HG03139 (cell line): ENCODE data around the gene RASA4.
"Not testable (repeated sequence)": the region's sequence is repeated elsewhere in the genome, so short reads cannot be mapped to it uniquely, and the experiment has no call there.

ENCODE experiments used
- ATAC-seq: cut with Tn5 transposase; IDR thresholded peaks from one replicate; pipeline ENCODE4 v1.9.1; 2021; ENCODE audit not compliant: unreplicated experiment

RASA4 gene

DNA sequence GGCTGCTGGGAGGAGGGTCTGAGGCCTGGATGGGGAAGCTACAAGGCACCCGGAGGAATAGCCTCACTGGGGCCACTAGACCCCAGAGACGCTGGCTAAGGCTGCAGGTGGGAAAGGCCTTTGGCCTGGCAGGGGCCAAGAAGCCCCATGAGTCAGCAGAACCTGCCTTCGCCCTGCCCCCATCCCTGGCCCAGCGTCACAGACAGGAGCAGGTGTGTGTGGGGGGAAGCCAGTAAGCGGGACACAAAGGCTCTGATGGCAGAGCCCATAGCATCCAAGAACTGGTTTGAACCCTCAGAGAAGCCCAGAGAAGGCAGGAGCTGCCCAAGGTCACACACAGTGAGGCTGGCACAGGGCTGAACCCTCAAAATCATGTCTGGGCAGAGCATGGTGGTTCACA lies 9.7 kb downstream of the RASA4 start:
- not testable (repeated sequence) for ATAC-seq

GRCh38 chr7:102604431-102605145 lies 12.0 kb downstream of the RASA4 start:
- ATAC-seq: not testable (repeated sequence)

DNA sequence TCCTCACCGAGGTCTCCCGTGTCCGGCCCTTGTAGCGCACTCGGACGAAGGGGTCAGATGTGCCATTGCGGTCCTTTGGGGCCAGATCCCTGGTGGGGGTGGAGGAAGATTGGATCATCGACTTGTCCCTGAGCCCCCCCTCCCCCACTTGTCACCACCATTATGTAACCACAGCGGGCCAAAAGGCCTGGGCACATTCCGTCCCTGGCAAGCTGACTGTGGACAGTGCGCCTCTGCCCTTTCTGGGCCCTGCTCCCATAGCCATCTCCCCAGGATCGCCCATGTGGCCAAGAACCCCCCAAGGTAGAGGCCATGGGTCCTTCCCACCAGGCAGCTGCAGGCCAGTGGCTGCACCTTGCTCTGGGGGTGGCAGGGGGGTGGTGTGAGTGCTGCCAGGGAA lies 14.2 kb downstream of the RASA4 start:
- ATAC-seq: not testable (repeated sequence)

DNA sequence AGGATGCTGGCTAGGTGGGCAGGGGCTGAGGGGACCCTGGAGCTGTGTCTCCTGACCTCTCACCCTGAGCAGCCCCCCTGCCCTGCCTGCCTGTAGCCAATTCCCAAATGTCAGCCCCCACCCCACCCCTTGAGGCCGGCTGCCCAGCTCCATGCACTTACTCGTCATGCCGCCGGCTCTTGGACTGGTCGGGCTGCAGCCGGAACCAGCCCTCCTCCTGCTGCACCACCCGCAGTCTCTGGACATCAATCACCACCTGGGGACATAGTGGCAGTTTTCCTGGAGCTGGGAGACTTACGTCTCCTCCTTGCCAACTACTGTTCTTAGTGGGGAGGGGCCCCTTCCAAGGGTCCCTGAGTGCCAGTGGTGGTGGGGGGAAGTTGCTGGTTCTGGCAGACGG lies 16.9 kb downstream of the RASA4 start:
- ATAC-seq: not testable (repeated sequence)

- ATAC-seq: not testable (repeated sequence)
These were observed 20.5 kb downstream of the RASA4 start for GRCh38 chr7:102596036-102596435.

DNA sequence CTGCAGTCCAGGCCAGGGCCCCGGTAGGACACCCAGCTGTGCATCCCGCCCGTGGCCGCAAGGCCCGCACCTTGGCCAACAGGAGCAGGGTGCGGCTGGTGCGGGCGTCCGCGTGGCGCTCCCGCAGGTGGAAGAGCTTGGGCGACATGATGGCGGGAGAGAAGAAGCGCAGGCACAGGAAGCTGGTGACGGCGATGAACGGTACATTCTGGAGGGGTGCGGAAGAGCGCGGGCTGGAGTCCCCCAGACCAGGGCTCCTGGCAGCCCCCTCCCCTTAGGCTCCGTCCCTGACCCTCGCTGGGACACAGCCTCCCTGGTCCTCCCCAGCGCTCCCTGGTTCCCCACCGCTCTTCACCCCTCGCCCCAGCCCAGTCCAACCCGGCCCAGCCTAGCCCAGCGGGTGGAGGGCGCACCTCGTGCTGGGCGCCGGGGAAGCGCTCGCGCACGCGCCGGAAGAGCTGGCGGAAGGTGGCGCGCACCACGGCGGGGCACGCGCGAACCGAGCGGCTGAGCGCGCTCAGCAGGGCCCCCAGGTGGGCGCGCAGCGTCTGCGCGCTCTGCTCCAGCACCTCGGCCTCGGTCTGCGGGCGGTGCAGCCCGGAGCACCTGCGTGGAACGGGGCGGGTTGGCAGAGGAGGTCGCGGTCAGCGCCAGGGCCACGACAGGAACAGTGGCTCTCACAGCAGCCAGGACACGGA lies 22.8 kb downstream of the RASA4 start:
- peak; percentile 60 for ATAC-seq

DNA sequence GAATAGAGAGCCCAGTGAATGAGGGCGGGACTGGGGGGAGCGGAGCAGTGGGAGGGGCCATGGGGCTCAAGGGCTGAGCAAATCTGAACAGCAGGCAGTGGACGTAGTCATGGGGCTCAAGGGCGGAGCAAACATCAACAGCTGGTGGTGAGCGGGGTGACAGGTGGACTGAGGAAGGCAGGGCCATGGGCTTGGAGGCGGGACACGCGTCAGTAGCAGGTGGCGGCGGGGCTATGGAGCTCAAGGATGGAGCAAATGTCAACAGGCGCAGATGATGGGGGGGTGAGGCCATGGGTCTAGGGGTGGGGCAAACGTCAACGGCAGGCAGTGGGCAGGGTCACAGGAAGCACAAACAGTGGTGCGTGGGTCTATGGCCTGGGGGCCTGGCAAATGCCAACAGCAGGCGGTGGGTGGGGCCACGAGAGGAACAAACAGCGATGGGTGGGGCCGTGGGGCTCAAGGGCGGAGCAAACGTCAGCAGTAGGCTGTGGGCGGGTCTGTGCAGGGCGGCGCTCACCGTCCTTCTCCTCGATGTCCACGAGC lies 24.0 kb downstream of the RASA4 start:
- ATAC-seq: peak; percentile 52

GRCh38 chr7:102589857-102590256 lies 26.7 kb downstream of the RASA4 start:
- not testable (repeated sequence) for ATAC-seq

DNA sequence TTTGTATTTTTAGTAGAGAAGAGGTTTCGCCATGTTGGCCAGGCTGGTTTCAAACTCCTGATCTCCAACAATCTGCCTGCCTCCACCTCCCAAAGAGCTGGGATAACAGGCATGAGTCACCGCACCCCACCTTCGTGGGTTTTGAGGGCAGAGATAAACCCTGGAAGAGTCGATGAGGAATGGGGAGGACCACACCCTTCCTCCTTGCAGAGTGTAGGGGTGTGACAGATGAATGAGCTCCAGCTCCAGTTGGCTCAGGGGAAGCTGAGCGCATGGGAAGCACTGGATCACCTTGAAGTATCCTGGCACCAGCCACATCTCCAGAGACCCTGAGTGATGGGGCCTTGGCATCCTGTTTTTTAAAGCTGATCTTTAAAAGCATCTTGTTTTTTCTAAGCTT lies 33.1 kb downstream of the RASA4 start:
- not testable (repeated sequence) for ATAC-seq

GRCh38 chr7:102581722-102582121 lies 34.8 kb downstream of the RASA4 start:
- ATAC-seq: not testable (repeated sequence)

DNA sequence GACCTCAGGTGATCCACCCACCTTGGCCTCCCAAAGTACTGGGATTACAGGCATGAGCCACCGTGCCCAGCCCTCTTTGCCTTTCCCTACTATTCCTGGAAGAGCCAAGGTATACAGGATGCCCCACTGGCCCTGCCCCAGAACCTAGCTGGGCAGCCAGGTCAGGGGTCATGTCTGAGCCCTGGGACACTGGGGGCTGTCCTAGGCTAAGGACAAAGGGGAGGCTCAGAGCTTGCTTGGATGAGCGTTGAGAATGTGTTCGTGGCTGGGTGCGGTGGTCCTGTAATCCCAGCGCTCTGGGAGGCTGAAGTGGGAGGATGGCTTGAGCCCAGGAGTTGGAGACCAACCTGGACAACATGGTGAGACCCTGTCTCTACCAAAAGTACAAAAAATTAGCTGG lies 38.1 kb downstream of the RASA4 start:
- not testable (repeated sequence) for ATAC-seq

GRCh38 chr7:102577315-102578240 lies 39.0 kb downstream of the RASA4 start:
- not testable (repeated sequence) for ATAC-seq

GRCh38 chr7:102576363-102576762 lies 40.2 kb downstream of the RASA4 start:
- ATAC-seq: not testable (repeated sequence)

GRCh38 chr7:102574607-102575006 lies 41.9 kb downstream of the RASA4 start:
- ATAC-seq: not testable (repeated sequence)

DNA sequence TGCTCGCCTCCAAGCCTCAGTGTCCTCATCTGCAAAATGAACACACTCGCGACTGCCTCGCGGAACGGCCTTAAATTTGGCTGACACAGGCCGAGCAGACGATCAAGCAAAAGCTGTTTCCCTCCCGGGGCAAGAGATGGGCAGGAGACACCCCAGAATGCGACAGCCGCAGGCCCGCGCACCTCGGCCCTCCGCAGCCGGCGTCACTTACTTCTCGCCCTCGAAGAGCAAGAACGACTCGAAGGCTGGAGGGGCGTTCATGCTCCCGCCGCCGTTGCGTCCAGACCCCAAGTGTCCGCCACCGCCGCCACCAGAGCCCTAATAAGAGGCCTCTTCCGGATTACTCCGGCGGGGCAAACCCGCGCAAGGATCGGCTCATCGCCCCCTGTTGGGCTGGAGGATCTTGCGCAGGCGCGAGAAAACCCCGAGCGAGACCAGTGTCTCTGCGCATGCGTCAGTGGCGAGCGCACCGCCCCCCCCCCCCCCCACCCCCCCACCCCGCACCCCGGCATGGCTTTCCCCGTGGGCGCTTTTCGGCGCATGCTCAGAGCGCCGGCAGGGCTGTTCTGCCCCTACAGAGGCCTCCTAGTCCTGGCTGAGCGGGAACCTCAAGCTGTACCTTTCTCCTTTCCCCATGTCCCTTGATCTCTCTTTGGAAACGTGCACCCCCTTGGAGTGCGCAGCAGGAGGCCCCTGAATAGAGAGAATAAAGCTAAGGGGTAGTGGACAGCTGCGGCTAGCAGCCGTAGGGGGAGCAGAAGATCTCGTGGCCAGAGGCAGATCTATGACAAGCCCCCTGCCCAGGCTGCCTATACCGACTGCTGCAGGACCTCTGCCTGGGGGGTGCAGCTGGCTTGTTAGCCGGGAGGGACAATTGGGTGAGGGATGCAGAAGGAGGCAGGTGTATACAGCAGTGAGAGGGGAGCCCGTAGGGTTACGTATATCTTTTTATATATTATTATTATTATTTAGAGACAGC lies 44.0 kb downstream of the RASA4 start, which contains the start of gene POLR2J3:
POLR2J3 (minus strand) TSS at position 323 of the 979 bp plus-strand sequence; CDS start at position 261, 62 bp downstream.
- peak; percentile 91 for ATAC-seq

GRCh38 chr7:102568620-102569019 lies 47.9 kb downstream of the RASA4 start:
- ATAC-seq: not testable (repeated sequence)

GRCh38 chr7:102550808-102551422 lies 65.6 kb downstream of the RASA4 start, which contains the start of gene SPDYE2:
SPDYE2 (plus strand) TSS chr7:102551226; CDS start chr7:102553256, 2,030 bp downstream.
- ATAC-seq: not testable (repeated sequence)

- peak; percentile 42 for ATAC-seq
These were observed 70.2 kb downstream of the RASA4 start for GRCh38 chr7:102546353-102546752.

DNA sequence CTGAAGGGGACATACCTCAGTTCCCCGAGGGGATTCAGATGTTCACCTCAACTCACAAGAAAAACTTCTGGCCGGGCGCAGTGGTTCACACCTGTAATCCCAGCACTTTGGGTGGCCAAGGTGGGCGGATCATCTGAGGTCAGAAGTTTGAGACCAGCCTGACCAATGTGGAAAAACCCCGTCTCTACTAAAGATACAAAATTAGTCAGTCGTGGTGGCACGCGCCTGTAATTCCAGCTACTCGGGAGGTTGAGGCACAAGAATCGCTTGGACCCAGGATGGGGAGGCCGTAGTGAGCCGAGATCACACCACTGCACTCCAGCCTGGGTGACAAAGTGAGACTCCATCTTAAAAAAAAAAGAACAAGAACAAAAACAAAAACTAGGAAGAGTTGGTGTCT lies 71.3 kb downstream of the RASA4 start:
- ATAC-seq: not testable (repeated sequence)
